SU-DHL-6 (cell line): ENCODE results near the gene TMEM154.
"Not testable (repeated sequence)": the region's sequence is repeated elsewhere in the genome, so short reads cannot be mapped to it uniquely, and the experiment has no call there.

ENCODE experiments used
- H2AFZ ChIP-seq: fragments of 200-600 bp; sonication (generic); 2 replicates; pipeline ENCODE4 v1.6.1; 2014; ENCODE audit warnings: low read depth, mild to moderate bottlenecking, moderate library complexity, mixed read lengths, antibody characterized with exemption, low read length; ENCODE audit not compliant: severe bottlenecking
- H3F3A ChIP-seq: fragments of 200-600 bp; shearing (Covaris generic); 2 replicates; pipeline ENCODE4 v1.6.0; 2016; ENCODE audit warnings: antibody characterized with exemption, mild to moderate bottlenecking; ENCODE audit not compliant: insufficient read depth
- H3K27ac ChIP-seq: fragments of 200-600 bp; sonication (generic); 2 replicates; pipeline ENCODE4 v1.5.1; 2016; ENCODE audit warnings: low read depth, mild to moderate bottlenecking, low read length, moderate library complexity, mixed read lengths
- H3K27me3 ChIP-seq: fragments of 200-600 bp; sonication (generic), shearing (Covaris generic); 2 replicates; pipeline ENCODE4 v1.6.0; 2014; ENCODE audit warnings: mild to moderate bottlenecking, low read length
- H3K36me3 ChIP-seq: fragments of 200-600 bp; sonication (generic); 2 replicates; pipeline ENCODE4 v1.6.1; 2014; ENCODE audit warnings: mild to moderate bottlenecking, low read length, mixed read lengths
- H3K4me2 ChIP-seq: fragments of 300-600, 200-600 bp; shearing (Covaris generic), sonication (generic); 2 replicates; pipeline ENCODE4 v1.6.0; 2014; ENCODE audit warnings: low read length, low read depth, mild to moderate bottlenecking; ENCODE audit not compliant: poor library complexity, severe bottlenecking
- H3K4me3 ChIP-seq: fragments of 200-600 bp; sonication (generic); 2 replicates; pipeline ENCODE4 v1.5.1; 2014; ENCODE audit warnings: antibody characterized with exemption, low read length, mild to moderate bottlenecking, mixed read lengths; ENCODE audit not compliant: insufficient read depth, poor library complexity, severe bottlenecking
- H3K79me2 ChIP-seq: fragments of 200-600 bp; sonication (generic); 2 replicates; pipeline ENCODE4 v1.6.1; 2014; ENCODE audit warnings: mild to moderate bottlenecking, low read length, moderate library complexity; ENCODE audit not compliant: insufficient read depth
- H3K9ac ChIP-seq: fragments of 200-600 bp; sonication (generic); 2 replicates; pipeline ENCODE4 v1.7.0; 2014; ENCODE audit warnings: mild to moderate bottlenecking, low read length
- H3K9me2 ChIP-seq: fragments of 200-600 bp; sonication (generic); replicated peaks from 2 replicates; pipeline ENCODE4 v1.6.1; 2014; ENCODE audit warnings: low read length; ENCODE audit not compliant: insufficient read depth
- H3K9me3 ChIP-seq: fragments of 200-600 bp; sonication (generic); 2 replicates; pipeline ENCODE4 v1.6.1; 2014; ENCODE audit warnings: low read length, mixed read lengths; ENCODE audit not compliant: insufficient read depth
- H4K20me1 ChIP-seq: fragments of 200-600 bp; sonication (generic); 2 replicates; pipeline ENCODE4 v1.6.1; 2014; ENCODE audit warnings: low read depth, mild to moderate bottlenecking, antibody characterized with exemption, low read length, moderate library complexity, mixed read lengths
- EZH2phosphoT487 ChIP-seq: fragments of 200-600 bp; sonication (generic), shearing (Covaris generic); conservative IDR thresholded peaks from 2 replicates; pipeline ENCODE4 v1.6.1; 2018; ENCODE audit warnings: mild to moderate bottlenecking, antibody characterized with exemption, low read length, moderate library complexity, mixed read lengths
- TF ChIP-seq, protein P1 (sequence below): fragments of 200-600 bp; sonication (generic); IDR thresholded peaks from one replicate; pipeline ENCODE4 v1.5.1; 2017; ENCODE audit warnings: antibody characterized with exemption, mild to moderate bottlenecking, low read length, moderate library complexity; ENCODE audit not compliant: insufficient read depth, poor library complexity, severe bottlenecking

TMEM154 gene

GRCh38 chr4:152665691-152666395 is 14.0 kb downstream of the TMEM154 start:
- H3K9me3 ChIP-seq = no peaks in the 10 kb centered on the region
- peak overlapping the region; percentile 97 for H3K27ac ChIP-seq
- peak overlapping the region; percentile 72 for H3K9ac ChIP-seq
- H3K79me2 ChIP-seq = peaks cover 64% of the 10 kb centered on the region
- TF ChIP-seq, protein P1, sequence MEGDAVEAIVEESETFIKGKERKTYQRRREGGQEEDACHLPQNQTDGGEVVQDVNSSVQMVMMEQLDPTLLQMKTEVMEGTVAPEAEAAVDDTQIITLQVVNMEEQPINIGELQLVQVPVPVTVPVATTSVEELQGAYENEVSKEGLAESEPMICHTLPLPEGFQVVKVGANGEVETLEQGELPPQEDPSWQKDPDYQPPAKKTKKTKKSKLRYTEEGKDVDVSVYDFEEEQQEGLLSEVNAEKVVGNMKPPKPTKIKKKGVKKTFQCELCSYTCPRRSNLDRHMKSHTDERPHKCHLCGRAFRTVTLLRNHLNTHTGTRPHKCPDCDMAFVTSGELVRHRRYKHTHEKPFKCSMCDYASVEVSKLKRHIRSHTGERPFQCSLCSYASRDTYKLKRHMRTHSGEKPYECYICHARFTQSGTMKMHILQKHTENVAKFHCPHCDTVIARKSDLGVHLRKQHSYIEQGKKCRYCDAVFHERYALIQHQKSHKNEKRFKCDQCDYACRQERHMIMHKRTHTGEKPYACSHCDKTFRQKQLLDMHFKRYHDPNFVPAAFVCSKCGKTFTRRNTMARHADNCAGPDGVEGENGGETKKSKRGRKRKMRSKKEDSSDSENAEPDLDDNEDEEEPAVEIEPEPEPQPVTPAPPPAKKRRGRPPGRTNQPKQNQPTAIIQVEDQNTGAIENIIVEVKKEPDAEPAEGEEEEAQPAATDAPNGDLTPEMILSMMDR = no peak
- no peak for TF ChIP-seq EZH2phosphoT487
- peak overlapping the region; percentile 97 for H3K4me2 ChIP-seq
- no peaks in the 10 kb centered on the region for H3K9me2 ChIP-seq
- peaks cover 94% of the 10 kb centered on the region for H3F3A ChIP-seq
- H3K27me3 ChIP-seq = no peaks in the 10 kb centered on the region
- no peak overlapping the region for H2AFZ ChIP-seq
- no peaks in the 10 kb centered on the region for H4K20me1 ChIP-seq
- H3K36me3 ChIP-seq = no peaks in the 10 kb centered on the region
- H3K4me3 ChIP-seq = peak overlapping the region; percentile 54

GRCh38 chr4:152664067-152664378 is 15.8 kb downstream of the TMEM154 start:
- H3K27me3 ChIP-seq, H3K9me3 ChIP-seq, H3K36me3 ChIP-seq, H2AFZ ChIP-seq, H4K20me1 ChIP-seq, H3K9me2 ChIP-seq: not testable (repeated sequence)
- peak overlapping the region; percentile 97 for H3K4me2 ChIP-seq
- peak overlapping the region; percentile 72 for H3K9ac ChIP-seq
- H3K27ac ChIP-seq = peak overlapping the region; percentile 97
- peak overlapping the region; percentile 34 for H3K4me3 ChIP-seq
- peaks cover 65% of the 10 kb centered on the region for H3K79me2 ChIP-seq
- H3F3A ChIP-seq = peaks cover 98% of the 10 kb centered on the region

DNA sequence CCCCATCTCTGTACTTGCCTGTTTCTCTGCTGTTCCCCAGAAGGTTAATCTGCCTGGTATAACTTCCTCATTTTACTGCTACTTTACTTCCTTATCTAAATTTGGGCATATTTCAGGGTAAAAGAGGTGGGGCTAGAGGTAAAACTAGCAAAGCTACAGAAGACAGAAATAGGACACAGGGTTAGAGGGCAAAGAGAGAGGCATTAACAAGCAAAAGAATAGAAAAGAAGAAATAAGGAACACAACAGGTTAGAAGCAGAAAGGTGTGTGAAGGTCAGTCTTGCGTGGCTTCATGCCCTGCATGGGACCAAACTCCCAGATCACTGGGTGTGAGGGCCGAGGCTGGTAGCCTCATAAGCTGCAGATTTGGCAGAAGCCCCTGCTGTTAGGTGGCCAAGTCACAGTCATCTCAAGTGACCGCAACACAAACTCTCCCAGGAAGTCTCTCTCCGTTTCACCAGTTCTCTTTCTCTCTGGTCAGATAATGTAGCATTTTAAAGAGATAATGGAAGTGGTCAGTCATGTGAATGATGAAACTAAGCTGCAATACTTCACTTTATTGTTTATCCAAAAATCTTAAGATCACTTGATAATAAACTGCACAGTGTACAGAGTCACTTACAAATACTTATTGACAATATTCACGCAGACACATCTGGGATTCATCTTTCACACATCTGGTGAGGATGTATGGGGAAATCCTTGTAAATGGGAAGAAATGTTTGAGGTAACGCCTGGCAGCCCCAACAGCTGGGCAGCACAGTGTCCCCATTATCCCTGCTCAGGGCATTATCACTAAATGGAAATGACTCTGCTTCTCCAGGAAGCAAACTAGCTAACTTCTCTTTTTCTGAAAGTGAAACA is 16.4 kb downstream of the TMEM154 start:
- H3F3A ChIP-seq = peaks cover 93% of the 10 kb centered on the region
- H3K9me2 ChIP-seq = no peaks in the 10 kb centered on the region
- H3K9ac ChIP-seq = peak overlapping the region; percentile 72
- no peak overlapping the region for H2AFZ ChIP-seq
- H3K4me2 ChIP-seq = peak overlapping the region; percentile 97
- H3K79me2 ChIP-seq = peaks cover 65% of the 10 kb centered on the region
- H3K36me3 ChIP-seq = peaks cover 12% of the 10 kb centered on the region
- H3K4me3 ChIP-seq = peak overlapping the region; percentile 34
- H3K9me3 ChIP-seq = peaks cover 5% of the 10 kb centered on the region; the same call in 1 of the 2 replicates
- TF ChIP-seq EZH2phosphoT487 = no peak
- TF ChIP-seq, protein P1 = no peak
- no peaks in the 10 kb centered on the region for H4K20me1 ChIP-seq
- H3K27ac ChIP-seq = peak overlapping the region; percentile 97
- no peaks in the 10 kb centered on the region for H3K27me3 ChIP-seq

GRCh38 chr4:152661649-152662048 is 18.1 kb downstream of the TMEM154 start:
- no peaks in the 10 kb centered on the region for H3K27me3 ChIP-seq
- H2AFZ ChIP-seq = no peak overlapping the region
- H3K9me2 ChIP-seq = no peaks in the 10 kb centered on the region
- peak overlapping the region; percentile 16 for H3K4me3 ChIP-seq
- peaks cover 22% of the 10 kb centered on the region; the same call in 1 of the 2 replicates for H3K9me3 ChIP-seq
- TF ChIP-seq, protein P1 = no peak
- TF ChIP-seq EZH2phosphoT487 = no peak
- peak overlapping the region; percentile 72 for H3K9ac ChIP-seq
- H3K79me2 ChIP-seq = peaks cover 76% of the 10 kb centered on the region
- H4K20me1 ChIP-seq = no peaks in the 10 kb centered on the region
- H3K4me2 ChIP-seq = peak overlapping the region; percentile 97
- peaks cover 75% of the 10 kb centered on the region for H3F3A ChIP-seq
- H3K36me3 ChIP-seq = peaks cover 29% of the 10 kb centered on the region
- peak overlapping the region; percentile 97 for H3K27ac ChIP-seq
